ENCODE data around the gene CYP8B1. TPM values are rescaled to one million over a fixed set of nuclear protein-coding genes. Genes with fewer than 3 reads are reported as not detected.

Gene CYP8B1
- total and polyA plus RNA-seq, 2 experiments from 2014 or later = not detected

DNA sequence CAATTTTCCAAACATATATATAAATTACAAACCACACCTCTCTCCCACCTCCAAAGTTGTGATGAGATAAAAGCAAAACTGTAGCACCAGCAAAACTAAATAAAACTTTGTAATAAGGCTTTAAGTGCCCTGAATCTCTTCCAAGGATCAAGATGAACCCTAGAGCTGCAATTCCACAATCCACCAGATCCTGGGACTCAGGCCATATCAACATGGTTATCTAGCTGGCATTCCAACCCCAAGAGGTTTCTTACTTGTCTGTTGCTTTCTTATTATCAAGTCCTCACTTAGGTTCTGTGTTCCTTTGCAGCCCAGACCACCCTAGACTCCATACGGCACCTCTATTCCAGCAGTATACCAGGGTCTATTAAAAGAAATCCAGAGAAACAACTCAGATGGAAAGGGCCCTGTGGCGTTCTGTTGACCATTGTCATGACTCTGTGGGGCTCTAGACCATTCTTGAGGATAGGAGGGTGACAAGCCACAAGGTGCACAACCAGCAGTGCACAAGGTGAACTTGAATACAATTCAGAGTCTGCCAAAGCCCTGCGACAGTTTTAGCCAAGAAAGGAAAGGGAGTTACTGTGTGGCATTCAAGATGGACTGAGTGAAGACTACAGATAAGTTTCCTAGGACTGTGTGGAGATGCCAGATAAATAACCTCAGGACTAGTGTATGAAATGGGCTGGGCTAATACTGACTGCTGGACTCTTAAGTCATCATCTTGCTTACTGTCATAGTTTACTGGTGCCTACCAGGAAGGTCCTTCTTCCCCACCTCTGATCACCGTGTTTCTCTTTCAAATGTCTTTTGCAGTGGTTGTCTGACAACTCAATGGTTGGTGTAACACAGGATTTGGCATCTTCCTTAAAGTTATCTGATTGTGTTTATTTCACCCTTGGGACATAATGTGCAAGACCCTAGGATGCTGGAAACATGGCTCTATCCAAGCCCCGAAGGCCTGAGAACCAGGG is 39.2 kb downstream of the CYP8B1 start:
- H3K4me2 ChIP-seq = no peak overlapping the region
- TF ChIP-seq NANOG (IDR thresholded peaks at IDR 0.05; ENCODE audit: borderline replicate concordance) (no peak), EZH2 (IDR thresholded peaks at IDR 0.05; ENCODE audit: low read depth, unreplicated experiment) (no peak), ZNF114 (CRISPR knock-in tag; IDR thresholded peaks at IDR 0.05) (no peak), CTCF (conservative IDR thresholded peaks at IDR 0.05; ENCODE audit: low read depth in 2 of 2) (no peak), ZNF462 (CRISPR knock-in tag; IDR thresholded peaks at IDR 0.05) (no peak), CREB1 (CRISPR knock-in tag; IDR thresholded peaks at IDR 0.05; ENCODE audit: low read depth) (no peak), REST (IDR thresholded peaks at IDR 0.05; ENCODE audit: unreplicated experiment) (no peak), ZNF331 (CRISPR knock-in tag; IDR thresholded peaks at IDR 0.05; ENCODE audit: low read depth) (no peak), STAT1 (IDR thresholded peaks at IDR 0.05; ENCODE audit: unreplicated experiment) (no peak), EZH2phosphoT487 (IDR thresholded peaks at IDR 0.05; ENCODE audit: unreplicated experiment) (no peak), POLR2AphosphoS5 (IDR thresholded peaks at IDR 0.05; ENCODE audit: low read depth) (no peak), JUNB (IDR thresholded peaks at IDR 0.05; ENCODE audit: unreplicated experiment) (no peak)
- TF ChIP-seq, protein P1, sequence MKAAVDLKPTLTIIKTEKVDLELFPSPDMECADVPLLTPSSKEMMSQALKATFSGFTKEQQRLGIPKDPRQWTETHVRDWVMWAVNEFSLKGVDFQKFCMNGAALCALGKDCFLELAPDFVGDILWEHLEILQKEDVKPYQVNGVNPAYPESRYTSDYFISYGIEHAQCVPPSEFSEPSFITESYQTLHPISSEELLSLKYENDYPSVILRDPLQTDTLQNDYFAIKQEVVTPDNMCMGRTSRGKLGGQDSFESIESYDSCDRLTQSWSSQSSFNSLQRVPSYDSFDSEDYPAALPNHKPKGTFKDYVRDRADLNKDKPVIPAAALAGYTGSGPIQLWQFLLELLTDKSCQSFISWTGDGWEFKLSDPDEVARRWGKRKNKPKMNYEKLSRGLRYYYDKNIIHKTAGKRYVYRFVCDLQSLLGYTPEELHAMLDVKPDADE (IDR thresholded peaks at IDR 0.05) = no peak
- peaks cover 3% of the 10 kb centered on the region; the same call in 1 of the 3 replicates for H3K4me1 Mint-ChIP-seq
- no peaks in the 10 kb centered on the region for H4K20me1 ChIP-seq (replicated peaks; ENCODE audit: insufficient read depth)
- no peak overlapping the region for H3K4me3 Mint-ChIP-seq
- H3K9me3 Mint-ChIP-seq = no peaks in the 10 kb centered on the region
- no peaks in the 10 kb centered on the region for H3K36me3 ChIP-seq (ENCODE audit: insufficient read depth)
- H3K27me3 Mint-ChIP-seq (ENCODE audit: insufficient read depth, low read depth, poor library complexity) = peaks cover 12% of the 10 kb centered on the region
- H3K79me2 ChIP-seq (replicated peaks; ENCODE audit: insufficient read depth) = no peaks in the 10 kb centered on the region
- H3F3A ChIP-seq (replicated peaks; ENCODE audit: low read depth) = no peaks in the 10 kb centered on the region
- ATAC-seq (no peak; the same call in 2 of the 3 replicates), DNase-seq (ENCODE audit: low spot score) (peak; percentile 20)
- H3K27me3 ChIP-seq (ENCODE audit: insufficient read depth) = no peaks in the 10 kb centered on the region
- no peak overlapping the region for H2AFZ ChIP-seq
- no peak overlapping the region for H3K27ac Mint-ChIP-seq
- H3K4me1 ChIP-seq (ENCODE audit: insufficient read depth) = no peaks in the 10 kb centered on the region
- H3K27ac ChIP-seq (ENCODE audit: low read depth) = no peak overlapping the region
- H3K4me3 ChIP-seq = no peak overlapping the region
- no peaks in the 10 kb centered on the region for H3K36me3 Mint-ChIP-seq (ENCODE audit: low read depth)
- no peaks in the 10 kb centered on the region for H3K9me2 ChIP-seq (ENCODE audit: insufficient read depth)

Data from GM23338 (cell line).